GM18502 (cell line): ENCODE measurements around the gene PTPRN2.
"Not testable (repeated sequence)": the region's sequence is repeated elsewhere in the genome, so short reads cannot be mapped to it uniquely, and the experiment has no call there.

ENCODE experiments used
- ATAC-seq: cut with Tn5 transposase; IDR thresholded peaks from one replicate; pipeline ENCODE4 v1.9.1; 2021; ENCODE audit warnings: mild to moderate bottlenecking; ENCODE audit not compliant: unreplicated experiment, poor library complexity

PTPRN2 gene

GRCh38 chr7:157570531-157571200, 1017.0 kb downstream of the PTPRN2 start:
- ATAC-seq, result no peak

DNA sequence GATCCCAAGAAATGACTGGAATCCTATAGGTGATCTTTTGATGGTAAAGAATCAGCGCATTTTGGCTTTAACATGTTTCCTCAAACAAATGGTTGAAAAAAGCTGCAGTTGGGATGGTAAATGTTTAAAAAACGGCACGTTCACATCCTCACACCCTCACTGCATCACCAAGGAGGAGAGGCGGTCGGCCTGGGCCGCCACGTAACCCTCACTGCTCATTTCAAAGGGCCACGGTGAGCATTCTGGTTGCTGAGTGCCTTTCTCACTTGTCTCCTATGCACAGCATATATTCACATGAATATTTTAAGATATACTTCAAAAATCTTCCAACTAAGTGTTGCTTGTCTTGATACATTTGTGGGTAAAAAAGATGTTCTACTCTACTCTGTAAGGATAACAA, 1017.7 kb downstream of the PTPRN2 start:
- no peak for ATAC-seq

DNA sequence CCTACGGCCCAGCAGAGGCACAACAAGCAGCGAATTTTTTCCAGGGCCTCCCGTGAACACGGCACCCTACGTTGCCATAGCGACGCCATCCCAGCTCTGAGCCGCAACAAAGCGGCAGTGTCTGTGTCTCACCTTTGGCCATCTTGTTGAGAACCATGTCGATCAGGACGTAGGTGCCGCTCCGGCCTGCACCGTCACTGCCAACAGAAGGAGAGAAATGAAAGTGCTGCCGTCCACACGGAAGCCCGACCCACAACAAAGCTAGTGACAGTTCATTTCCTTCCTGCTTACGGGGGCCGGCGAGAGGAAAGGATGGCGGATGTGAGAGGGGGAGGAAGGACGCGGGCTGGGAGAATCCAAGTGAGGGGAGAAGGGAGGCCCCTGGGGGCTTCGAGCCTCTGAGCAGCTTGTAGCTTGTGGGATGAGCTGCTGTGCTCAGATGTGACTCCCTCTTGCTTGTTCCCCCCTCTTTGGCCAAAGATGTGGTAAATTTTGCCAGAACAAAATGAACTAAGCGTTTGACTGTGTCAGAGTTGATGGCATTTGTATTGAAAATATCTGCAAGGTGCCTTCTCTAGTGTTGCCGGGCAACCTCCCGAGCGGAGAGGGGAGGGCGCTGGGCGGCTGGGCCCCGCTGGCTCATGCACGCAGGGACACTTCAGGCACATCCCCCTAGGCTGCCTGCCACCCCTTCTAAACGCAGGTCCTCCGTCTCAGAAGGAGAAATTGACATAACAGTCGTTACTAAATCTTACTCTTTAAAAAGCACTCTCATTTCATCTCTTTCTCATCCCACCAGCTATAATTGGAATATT, 1018.6 kb downstream of the PTPRN2 start:
- ATAC-seq, result peak; percentile 85

GRCh38 chr7:157568106-157568769, 1019.4 kb downstream of the PTPRN2 start:
- ATAC-seq, result no peak

DNA sequence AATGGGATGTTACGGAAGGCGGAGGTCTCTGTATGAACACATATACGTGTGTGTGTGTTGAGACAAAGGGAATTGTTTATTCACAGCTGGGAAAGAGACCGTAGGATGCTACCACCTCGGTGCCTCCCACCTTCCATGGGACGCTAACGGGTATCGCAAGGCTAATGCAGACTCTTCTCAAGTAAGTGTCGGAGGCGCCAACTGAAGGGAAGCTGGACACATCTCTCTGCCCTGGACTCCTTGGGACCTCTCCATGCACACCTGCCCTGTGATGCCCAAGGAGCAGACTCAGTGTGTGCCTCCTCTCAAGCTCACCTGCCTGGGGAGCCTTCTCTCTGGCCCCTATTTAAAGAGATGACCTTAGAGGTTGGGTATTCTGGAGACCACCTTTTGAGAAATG, 1020.0 kb downstream of the PTPRN2 start:
- ATAC-seq, result no peak

GRCh38 chr7:157566631-157567006, 1021.0 kb downstream of the PTPRN2 start:
- no peak for ATAC-seq

GRCh38 chr7:157565981-157566630, 1021.5 kb downstream of the PTPRN2 start:
- ATAC-seq, result no peak

DNA sequence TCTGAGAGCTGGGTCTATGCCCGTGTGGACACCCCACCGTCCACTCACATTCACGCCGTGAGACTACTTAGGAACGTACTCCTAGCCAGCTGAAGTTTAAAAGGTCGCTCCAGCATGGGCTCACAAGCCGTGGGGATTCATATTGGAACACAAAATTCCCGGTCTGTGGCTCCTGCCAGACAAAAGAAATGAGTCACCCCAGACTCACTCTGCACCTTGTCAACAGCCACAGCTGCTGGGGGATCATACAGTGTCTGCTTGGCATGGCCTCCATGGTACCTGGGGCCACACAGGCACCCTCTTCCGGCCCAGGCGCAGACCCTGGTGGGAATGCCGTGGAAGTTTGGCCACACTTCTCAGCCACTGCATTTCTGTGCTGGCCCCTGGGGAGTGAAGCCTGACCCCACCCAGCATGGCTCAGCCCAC, 1022.4 kb downstream of the PTPRN2 start:
- no peak for ATAC-seq

GRCh38 chr7:157564517-157565177, 1023.0 kb downstream of the PTPRN2 start:
- ATAC-seq, result no peak

GRCh38 chr7:157563467-157564135, 1024.0 kb downstream of the PTPRN2 start:
- not testable (repeated sequence) for ATAC-seq

GRCh38 chr7:157562522-157563398, 1024.9 kb downstream of the PTPRN2 start:
- not testable (repeated sequence) for ATAC-seq

DNA sequence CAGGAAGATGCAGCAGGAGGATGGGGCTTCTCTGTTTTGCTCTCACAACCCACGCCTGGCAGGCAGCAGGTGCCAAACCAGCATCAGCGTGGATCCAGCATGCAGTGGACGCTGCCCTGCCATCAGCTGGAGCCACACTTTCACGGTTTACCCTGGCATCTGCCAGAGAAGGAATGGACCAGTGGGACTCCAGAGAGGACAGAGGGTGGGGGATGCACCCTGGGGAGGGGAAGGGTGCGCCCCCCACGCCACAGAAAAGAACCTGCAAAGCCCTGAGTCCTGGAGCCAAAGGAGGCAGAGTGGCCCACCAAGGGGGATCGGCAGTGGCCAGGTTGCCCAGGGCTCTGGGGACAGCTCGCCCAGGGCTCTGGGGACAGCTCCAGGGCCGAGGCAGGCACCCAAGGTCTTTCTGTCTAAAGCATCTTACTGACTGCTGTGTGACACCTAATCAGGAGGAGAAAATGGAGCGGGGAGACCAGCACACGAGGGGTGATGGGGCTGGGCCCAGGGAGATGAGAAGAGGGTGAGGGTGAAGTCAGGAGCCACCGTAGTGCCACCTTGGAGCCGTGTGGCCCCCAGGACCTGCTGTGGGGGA, 1025.7 kb downstream of the PTPRN2 start:
- no peak for ATAC-seq

DNA sequence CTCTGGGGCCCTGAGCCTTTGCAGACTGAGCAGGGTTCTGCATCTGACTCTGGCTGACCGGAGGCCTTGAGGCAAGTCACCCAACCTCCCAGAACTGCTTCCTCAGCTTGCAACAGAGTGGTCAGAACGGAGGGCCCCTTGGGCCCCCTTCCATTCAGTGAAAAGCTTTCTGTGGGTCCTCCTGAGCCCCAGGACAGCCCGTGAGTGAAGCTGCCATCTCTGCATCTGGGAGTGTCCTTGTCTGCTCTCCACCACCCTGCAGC, 1026.2 kb downstream of the PTPRN2 start:
- ATAC-seq, result no peak

DNA sequence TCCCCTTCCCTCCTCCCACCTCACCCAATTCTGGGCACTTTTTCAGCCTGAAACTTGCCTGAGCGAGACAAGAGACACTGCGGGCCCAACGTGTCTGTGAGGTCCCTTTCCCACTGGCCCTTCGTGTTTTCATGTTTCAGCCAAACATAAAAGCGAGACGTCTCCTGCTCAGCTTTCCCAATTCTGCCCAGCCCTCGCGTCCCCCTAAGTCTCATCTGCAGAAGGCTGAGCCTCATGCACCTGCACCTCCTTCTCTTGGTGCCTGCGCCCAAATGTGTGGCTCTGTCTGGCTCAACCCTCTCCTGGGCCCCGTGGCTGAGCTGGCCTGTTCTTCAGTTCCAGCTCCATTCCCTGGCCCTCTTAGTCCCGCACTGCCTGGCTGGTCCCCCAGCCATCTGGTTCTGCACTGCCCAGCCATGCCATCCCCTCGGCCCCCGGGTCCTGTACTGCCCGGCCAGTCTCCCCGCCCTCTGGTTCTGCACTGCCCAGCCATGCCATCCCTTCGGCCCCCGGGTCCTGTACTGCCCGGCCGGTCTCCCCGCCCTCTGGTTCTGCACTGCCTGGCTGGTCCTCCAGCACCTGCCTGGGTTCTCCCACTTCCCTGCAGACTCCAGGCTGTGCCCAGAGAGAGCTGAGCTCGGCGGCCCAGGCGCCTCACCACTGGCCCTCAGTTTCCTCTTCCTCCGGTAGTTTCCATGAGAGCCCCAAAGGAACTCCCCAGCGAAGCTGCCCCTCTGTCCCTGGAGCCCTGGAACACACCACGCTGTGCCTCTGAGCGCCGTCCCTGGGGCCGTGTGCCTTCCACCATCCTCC, 1026.7 kb downstream of the PTPRN2 start:
- ATAC-seq, result no peak

- no peak for ATAC-seq
Observed at GRCh38 chr7:157560258-157560654, 1027.4 kb downstream of the PTPRN2 start.

GRCh38 chr7:157559596-157560257, 1027.9 kb downstream of the PTPRN2 start:
- ATAC-seq, result no peak

DNA sequence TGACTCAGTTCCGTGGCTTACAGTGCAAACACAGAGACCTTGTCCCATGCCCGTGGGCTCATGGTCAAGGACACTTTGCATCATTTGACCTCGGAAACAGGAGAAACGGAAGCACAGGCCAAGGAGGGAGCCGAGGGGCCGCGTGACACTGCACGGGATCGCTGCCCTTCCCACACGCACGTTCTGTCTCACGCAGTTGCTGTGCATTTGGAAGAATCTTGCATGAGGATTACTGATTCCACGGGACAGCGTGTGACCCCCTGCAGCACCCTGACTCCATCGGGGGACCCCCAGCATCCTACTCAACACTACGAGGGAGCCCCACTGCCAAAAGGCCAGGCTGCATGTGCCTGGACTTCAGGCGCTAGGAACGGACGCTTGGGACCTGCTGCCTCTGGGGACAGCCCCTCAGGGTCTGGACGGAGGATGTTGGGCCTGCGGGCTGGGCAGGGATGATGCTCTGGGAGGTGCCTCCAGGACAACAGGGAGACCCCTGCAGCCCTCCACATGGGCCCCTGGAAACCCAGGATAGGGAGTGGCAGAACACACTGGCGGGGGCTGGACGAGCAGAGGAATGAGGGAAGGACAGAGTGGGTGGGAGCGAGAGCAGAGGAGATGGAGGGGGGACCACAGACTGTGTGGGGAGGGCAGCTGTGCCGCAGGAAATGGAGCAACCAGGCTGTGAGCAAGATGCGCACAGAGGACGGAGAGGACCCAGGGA, 1028.6 kb downstream of the PTPRN2 start:
- no peak for ATAC-seq
